IPS-NIHi7 (cell line): ENCODE measurements around the gene ADAMTS13.

Experiments used
- DNase-seq: peaks from one replicate; pipeline ENCODE4 v3.0.0; 2012; ENCODE audit warnings: mixed read lengths; ENCODE audit errors: extremely low spot score

Gene ADAMTS13

DNA sequence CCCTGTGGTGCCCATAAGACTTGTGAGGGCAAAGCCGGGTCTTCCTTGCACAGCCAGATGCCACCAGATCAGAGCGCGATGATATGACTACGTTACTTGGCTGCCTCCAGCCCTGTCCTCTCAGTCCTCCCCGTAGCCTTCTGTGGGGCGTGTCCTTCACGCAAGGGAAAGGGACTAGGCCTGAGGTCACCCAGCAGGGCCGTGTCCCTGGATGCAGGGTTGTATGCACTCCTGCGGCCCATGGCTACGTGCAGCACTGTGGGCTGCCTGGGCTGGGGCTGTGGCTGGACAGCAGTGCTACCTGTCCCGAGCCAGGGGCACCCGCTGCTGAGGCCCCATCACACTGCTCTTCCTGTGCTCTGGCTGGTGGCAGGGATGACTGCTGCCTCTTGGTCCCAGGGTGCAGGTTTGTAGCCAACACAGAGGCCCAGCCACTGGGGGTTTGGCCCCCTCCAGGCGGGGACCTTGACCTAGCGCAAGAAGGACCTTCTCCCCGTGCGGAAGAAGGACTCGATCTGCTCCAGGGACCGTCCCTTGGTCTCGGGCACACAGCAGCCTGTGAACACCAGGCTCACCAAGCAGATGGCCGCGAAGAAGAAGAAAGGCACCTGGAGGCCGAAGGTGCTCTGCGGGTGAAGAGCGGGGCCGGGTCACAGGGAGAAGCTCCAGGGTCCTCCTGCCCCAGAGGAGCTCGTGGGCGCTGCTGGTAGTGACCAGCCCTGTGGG, 49.5 kb downstream of the ADAMTS13 start:
- DNase-seq: no peak

DNA sequence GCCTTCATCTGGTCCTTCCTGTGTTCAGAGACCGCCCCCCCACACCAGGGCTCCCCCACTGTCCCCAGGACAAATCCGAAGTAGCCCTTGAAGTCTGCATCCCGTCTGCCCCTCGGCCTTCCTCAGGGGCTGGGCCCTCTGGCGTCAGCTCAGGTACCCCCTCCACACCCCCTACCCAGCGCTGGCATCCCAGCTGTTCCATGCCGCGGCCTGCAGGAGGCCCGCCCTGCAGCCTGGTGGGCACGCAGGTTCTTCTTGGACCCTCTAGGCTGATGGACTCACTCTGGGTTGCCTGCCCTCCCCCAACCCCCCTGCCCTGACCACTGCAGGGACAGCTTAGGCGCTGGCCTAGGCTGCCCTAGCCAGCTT, 50.1 kb downstream of the ADAMTS13 start:
- no peak for DNase-seq

DNA sequence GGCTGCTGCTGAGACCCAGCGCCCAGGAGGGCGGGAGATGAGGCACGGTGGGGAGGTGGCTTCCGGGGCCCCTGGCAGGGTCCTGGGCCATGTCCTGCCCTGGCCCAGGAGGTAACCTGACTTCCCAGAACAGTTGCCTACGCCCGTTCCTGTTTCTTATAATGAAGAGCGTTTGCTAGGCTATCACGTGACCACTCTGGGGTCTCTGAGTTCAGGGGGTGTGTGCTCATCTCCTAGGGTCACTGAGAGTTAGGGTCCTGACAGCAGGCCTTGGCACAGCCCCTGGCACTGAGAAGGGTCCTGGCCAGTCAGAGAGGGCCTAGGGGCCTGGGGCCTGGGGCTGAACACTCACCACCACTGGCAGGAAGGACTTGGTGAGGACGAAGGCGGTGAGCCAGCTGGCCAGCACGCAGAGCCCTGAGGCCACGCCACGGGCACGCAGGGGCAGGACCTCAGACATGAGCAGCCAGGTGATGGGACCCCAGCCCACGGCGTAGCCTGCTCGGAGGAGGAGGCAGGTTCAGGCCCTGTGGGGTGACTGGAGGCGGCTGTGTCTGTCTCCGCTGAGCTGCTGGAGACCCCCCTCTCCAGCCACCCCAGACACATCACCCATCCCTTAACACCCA, 50.7 kb downstream of the ADAMTS13 start:
- no peak for DNase-seq

DNA sequence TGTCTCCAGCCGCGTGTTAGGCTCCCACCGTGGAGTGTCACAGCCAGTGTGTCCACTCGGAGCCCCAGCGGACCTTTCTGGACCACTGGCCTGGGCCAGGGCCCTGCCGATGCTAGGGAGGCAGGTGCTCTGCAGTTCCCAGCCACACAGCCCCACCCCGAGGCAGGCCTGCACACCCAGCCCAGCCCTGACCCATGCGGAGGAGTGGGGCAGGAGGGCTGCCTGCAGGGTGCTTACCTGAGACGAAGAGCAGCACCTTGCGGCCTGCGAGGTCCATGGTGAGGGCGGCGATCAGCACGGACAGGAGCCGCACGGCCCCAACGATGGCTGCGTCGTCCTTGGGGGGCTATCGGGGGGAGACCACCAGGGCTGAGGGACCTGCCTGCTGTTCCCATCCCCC, 51.6 kb downstream of the ADAMTS13 start:
- no peak for DNase-seq

- no peak for DNase-seq
Observed at GRCh38 chr9:133474215-133474614, 52.0 kb downstream of the ADAMTS13 start.

- DNase-seq: no peak
Observed at GRCh38 chr9:133474853-133475252, 52.7 kb downstream of the ADAMTS13 start.

GRCh38 chr9:133475292-133476012, 53.3 kb downstream of the ADAMTS13 start:
- DNase-seq: no peak

DNA sequence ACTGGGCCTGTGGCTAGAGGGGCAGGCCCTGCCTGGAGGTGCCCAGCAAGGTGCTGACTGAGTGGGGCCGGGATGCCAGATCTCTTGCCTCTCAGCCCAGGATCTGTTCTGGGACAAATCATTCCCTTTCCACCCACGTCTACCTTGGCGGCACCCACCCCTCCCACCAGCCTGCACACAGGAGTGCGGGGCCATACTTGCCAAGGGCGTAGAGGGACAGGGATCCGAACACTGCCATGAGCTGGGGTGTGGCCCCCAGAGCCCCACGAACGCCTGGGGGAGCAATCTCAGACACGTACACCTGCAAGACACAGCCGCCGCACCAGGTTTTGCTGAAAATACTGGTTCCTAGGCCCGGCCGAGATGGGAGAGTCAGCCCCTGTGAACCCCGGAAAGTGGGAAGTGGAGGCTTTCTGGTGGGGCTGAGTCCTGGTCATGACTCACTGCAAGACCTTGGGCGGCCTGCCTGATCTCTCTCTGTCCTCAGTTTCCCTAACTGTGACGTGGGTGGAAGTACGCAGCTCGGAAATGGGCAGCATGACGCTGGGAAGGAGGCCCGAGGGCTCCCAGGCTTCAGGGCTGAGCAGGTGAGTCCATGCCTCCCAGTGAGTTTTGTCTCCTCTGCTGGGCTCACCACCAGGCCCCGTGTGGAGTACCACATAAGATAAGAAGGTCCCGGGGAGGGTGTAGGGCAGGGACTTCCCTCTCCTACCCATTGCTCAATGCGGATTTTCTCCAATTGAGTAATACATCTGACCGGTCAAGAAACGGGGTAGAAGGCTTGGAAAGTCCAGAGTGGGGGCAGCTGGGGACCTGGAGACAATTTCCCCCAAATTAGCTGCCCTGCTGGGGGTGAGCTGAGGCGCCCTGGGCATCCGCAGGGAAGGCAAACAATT, 54.1 kb downstream of the ADAMTS13 start:
- no peak for DNase-seq

- DNase-seq: no peak
Observed at GRCh38 chr9:133476941-133477340, 54.8 kb downstream of the ADAMTS13 start.

- DNase-seq: no peak
Observed at GRCh38 chr9:133477461-133477860, 55.3 kb downstream of the ADAMTS13 start.

DNA sequence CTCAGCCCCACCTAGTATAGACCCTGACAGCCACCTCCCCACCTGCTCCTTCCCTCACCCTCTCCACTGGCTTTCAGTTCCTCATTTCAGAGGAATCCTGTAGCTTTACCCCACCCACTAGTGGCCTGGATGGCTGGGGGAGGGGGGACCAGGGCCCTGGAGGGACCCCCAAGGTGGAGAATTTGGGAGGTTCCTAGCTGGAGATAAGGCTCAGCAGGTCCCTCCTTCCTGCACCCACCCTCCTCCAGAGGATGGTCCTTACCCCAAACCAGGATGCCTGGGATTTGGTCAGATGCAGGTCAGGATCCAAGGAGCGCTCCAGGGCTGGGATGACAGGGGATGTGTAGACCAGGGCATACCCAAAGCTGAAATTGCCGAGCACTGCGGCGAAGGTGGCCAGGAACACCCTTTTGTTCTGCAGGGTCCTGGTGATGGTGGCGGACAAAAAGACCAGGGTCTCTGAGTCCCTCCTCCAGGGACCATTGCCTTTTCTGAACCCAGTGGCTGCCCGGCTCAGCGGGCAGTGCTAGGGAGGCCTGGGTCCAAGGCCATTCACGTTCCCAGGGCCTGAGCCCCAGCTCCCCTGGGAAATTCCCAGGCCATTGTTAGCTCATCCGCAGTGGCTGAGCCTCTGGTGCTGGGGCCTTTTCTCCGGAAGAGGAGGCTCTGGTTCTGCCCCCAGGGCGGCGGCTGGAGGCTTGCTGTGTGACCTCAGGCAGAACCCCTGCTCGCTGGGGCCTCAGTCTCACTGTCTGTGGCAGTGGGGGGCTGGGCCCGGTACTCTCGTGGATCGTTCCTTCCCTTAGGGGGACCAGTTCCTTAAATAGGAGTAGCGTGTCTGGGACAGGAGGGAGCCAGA, 56.1 kb downstream of the ADAMTS13 start:
- DNase-seq: peak; percentile 56

DNA sequence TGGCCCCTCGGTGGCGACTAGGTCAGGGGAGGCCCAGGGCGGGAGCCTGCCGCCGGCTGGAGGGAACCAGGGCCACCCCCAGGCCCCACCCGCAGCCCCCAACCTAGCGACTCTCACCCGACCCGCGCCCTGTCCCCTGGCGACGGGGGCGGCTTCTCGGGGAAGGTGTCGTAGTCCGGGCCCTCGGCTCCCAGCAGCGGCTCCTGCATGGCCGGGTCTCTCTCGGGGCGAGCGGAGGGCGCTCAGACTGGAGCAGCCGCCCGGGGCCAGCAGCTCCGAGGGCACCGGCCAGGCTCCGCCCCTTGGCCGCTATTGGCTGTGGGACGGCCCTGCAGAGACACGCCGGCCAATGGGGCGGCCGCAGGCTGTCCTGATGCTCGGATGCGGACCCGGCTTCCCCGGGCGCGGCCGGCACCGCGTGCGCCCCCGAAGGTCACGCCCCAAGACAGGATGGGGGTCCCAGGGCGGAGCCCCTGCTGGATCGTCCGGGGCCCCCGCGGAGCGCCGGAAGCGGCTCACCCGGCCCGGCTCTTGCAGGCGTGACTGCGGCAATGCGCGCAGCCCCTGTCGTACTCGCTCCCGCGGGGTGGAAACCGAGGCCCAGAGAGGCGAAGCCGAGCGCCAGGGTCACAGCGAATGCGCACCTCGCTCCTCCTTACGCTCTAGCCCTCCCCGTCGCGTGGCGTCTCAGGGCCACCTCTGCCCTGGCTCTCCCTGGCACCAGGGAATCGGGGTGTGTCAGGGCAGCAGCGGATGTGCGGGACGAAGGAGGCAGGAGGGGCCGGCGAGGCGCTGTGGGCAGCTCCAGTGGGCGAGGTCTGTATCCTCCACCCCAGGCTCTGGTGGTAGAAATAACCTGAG, 56.9 kb downstream of the ADAMTS13 start, which contains the start of gene SLC2A6:
SLC2A6 (minus strand) TSS at position 249 of the 861 bp plus-strand sequence; CDS start at position 209, 40 bp downstream.
- peak; percentile 99 for DNase-seq

GRCh38 chr9:133483611-133484010, 61.4 kb downstream of the ADAMTS13 start:
- no peak for DNase-seq

- no peak for DNase-seq
Observed at GRCh38 chr9:133484671-133485437, 62.7 kb downstream of the ADAMTS13 start.

- no peak for DNase-seq
Observed at GRCh38 chr9:133485531-133486260, 63.5 kb downstream of the ADAMTS13 start.

DNA sequence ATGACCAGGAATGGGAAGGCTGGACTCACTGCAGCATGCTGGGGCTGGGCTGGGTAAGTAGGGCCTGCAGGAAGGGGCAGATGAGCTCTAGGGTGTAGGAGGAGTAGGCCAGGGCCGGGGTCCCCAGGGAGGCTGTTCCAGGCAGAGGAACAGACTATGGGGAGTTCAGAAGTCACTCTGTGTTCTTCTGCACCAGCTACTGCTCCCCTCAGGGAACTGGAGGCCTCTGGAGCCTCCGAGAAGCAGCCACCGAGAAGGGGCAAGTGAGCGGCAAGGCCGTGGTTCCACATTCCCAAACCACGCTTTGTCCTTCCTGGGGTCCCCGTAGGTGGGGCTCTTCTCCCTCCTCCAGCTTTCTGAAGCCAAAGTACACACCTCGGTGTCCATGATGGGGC, 65.2 kb downstream of the ADAMTS13 start:
- DNase-seq: no peak

DNA sequence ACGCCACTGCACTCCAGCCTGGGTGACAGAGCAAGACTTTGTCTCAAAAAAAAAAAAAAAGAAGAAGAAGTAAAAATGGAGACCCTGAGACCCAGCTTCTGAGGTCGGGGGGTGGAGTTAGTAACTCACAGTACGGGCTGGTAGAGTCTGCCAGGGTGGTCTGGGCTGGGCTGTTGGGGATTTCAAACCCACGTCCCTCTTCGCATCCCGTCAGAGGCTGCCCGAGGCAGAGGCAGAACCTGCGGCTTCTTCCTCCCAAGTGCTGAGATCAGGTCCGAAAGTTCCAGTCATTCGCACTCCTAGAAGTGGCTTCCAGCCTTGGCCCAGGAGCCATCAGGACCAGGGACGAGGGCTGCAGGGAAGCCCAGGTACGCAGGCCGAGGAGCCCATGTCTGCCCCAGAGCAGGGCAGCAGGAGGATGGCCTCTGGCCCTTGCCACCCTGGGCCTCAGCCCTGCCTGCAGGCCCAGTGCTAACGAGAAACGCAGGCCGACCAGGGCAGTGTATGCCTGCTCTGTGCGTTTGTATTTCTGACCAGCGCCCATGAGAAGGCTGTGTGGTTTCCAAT, 66.6 kb downstream of the ADAMTS13 start:
- DNase-seq: no peak
